GM19193 (cell line): Measurements from ENCODE around the gene SUCLG2.

ENCODE experiments used
- POLR2A ChIP-seq: IDR thresholded peaks from 4 replicates; pipeline ENCODE4 v1.6.1; 2011; ENCODE audit not compliant: insufficient read depth, insufficient read length; ENCODE audit errors: extremely low read depth

SUCLG2 gene

DNA sequence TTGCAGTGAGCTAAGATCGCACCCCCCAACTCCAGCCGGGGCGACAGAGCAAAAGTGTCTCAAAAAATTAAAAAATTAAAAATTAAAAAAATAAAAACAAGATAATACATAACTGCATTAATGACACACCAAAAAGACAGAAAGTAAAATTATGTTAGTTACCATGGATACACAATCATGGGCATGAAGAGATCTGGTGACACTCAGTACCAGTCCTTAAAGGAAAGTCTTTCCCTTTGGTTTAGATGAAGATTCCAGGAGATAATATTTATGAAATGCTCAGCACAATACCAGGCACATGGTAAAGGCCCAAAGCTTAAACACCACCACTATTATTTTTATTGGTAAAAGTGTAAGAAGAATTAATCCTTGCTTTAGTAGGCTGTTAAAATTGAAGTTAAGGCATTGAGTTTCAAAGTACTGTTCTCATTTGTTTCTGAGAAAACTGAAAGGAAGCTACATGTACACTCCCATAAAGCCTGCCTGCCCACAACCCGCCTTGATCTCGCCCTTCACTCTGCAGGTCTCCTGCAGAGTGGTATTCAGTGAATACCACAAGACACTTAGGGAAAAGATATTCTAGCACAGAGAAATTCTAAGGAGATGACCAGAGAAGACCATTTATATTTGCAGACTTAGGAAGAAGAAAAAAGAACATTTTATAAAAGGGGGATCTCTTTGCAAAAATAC lies 52.3 kb downstream of the SUCLG2 start:
- TF ChIP-seq POLR2A = no peak

- no peak for TF ChIP-seq POLR2A
These were observed 53.0 kb downstream of the SUCLG2 start for GRCh38 chr3:67601385-67601784.

DNA sequence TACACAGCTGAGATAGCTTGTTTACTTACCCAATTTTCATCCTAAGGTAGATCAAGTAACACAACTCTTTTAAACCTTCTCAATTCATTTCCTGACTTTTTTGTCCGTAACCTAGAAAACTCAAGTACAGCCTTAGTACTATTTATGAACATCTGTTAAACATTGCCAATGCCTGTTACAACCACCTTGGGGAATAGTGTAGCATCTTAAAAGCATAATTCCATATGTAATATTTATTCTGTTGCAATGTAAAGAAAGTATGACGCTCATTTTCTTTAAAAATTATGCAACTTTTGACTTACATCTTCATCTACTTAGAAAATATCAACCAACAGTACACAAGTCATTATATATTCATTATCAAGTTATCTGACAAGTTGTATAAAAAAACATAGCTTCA lies 54.6 kb downstream of the SUCLG2 start:
- TF ChIP-seq POLR2A = no peak

DNA sequence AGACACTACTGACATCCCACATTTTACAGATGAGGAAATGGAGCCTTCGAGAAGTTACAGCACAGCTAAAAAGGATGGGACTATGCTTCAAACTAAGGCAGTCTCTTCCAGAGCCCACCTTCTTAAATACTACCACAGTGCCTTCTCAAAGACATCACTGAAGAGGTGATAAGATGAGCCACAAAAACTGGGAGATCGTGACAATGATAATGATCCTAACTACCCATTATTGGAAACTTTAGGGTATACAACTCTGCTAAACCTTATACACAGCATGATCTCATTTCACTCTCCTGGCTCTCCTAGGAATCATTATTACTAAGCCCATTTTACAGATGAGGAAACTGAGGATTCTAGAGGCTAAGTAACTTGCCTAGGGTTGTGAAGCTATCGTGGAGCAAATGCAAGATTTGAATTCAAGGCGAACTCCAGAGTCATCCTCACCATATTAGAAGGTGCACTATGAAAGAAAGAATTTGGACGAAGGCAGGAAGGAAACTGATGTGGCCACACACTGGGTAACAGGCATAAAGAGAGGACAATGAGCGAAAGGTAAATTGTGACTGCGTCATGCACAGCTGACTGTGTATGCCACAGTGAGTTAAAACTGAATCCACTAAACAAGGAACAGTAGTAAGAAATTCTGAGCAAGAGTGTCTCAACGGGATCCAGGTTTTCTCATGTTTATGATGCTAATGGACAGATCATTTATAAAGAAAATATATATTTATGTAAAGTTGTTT lies 55.4 kb downstream of the SUCLG2 start:
- no peak for TF ChIP-seq POLR2A

- TF ChIP-seq POLR2A = no peak
These were observed 59.0 kb downstream of the SUCLG2 start for GRCh38 chr3:67595424-67595823.

GRCh38 chr3:67593761-67594234 lies 60.6 kb downstream of the SUCLG2 start:
- no peak for TF ChIP-seq POLR2A

- TF ChIP-seq POLR2A = no peak
These were observed 62.4 kb downstream of the SUCLG2 start for GRCh38 chr3:67592057-67592456.

- no peak for TF ChIP-seq POLR2A
These were observed 66.6 kb downstream of the SUCLG2 start for GRCh38 chr3:67587811-67588210.

GRCh38 chr3:67587301-67587700 lies 67.1 kb downstream of the SUCLG2 start:
- TF ChIP-seq POLR2A = no peak

GRCh38 chr3:67580430-67581000 lies 73.9 kb downstream of the SUCLG2 start:
- no peak for TF ChIP-seq POLR2A

DNA sequence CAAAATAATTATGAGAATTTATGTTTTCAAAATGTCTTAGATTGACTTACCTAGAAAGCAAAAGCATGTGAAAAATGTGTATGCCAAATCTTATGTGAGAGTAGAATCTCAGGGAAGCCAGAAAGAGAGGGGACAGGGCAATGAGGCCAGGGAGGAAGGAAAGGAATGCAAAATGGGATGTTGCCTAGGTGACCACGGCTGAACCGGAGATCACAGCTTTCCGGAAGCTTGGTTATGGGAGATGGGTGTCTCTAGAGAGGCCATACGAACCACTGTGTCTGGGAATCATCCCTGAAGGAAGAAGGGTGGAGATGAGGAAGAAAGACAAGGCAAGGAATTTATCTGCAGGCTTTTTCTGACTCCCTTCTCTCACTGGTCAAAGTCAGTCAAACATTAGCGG lies 76.0 kb downstream of the SUCLG2 start:
- no peak for TF ChIP-seq POLR2A

DNA sequence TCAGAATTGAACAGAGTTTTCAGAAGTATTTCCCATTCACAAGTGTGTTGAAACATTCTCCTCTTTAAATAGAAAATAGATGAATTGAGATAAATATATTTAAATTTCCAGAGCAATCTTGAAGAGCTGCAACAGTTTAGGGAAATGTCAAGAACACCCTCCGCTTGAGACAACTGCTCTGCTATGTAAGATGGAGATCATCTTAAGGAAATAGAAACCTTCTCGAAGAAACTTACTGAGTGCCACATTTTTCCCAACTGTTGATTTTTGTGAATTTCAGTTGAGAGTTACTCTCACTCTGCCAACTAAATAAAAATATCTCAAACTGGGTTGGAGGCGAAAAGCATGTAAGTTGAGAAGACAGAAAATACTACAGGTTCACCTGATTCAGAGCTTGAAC lies 78.0 kb downstream of the SUCLG2 start:
- no peak for TF ChIP-seq POLR2A

- TF ChIP-seq POLR2A = no peak
These were observed 85.1 kb downstream of the SUCLG2 start for GRCh38 chr3:67569324-67569723.

DNA sequence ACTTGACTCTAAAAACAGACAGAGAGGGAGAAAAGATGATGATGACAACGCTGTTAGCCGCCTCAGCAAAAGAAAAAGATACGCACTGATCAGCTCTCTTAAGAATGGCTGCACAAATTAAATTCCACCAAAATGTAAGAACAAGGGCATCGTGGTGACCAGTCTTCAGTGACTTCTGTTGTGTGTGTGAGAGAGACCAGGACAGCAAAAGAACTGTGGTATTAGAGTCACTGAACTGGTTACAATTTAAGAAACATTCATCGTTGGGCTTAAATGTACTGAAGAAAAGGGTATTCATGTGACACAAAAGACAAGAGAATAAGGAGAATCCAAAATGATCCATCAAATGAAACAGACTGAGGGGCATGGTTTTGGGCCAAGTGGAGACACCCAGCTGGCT lies 86.5 kb downstream of the SUCLG2 start:
- no peak for TF ChIP-seq POLR2A

GRCh38 chr3:67564973-67565372 lies 89.4 kb downstream of the SUCLG2 start:
- TF ChIP-seq POLR2A = no peak

- TF ChIP-seq POLR2A = no peak
These were observed 90.4 kb downstream of the SUCLG2 start for GRCh38 chr3:67564008-67564407.
